Activated gamma-delta T cell treated with Interleukin-2 at 50 U/mL for 16 hours (primary cell): ENCODE measurements around the gene PRICKLE2.

Source experiments
- DNase-seq: peaks from one replicate; pipeline ENCODE4 v3.0.0-alpha.2; 2020

PRICKLE2 gene

DNA sequence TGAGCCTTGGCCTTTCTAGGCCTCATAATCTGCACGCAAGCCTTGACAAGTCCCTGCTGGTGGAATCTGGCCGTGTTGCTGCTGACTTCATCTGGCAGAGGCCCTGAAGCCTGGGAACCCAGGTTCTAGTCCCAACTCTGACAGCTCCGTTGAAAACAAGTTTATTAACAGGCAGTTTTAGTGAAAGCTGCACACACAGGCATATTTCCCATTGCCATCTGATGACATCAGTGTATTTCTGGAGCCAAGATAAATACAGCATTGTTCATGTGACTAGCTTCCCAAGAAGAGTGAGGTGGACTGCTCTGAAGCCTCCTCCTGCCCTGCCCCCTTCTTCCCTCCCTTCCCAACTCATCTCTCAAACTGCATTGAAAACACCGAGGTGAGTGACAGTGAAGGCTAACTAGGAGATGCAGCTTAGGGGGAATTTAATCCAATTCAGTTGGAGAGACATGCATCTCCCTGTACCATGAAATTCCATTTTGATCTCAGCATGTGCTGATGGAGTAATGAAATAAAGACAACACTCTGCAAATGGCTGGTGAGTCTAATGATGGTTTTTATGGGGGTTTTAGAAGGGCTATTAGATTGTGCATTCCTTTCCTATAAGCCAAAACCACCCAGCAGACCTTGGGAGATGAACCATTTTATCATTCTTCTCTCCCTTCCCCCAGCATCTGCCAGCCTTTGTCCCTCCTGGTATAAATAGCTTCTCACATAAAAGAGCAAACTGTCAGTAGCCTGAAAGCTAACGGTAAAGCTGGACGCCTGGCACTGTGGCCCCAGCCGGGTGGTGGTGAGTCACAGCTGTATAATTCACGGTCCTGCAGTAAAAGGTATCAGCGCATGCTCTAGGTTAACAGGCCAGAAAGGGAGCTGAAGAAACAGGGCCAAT lies 38.0 kb downstream of the PRICKLE2 start:
- DNase-seq = no peak

DNA sequence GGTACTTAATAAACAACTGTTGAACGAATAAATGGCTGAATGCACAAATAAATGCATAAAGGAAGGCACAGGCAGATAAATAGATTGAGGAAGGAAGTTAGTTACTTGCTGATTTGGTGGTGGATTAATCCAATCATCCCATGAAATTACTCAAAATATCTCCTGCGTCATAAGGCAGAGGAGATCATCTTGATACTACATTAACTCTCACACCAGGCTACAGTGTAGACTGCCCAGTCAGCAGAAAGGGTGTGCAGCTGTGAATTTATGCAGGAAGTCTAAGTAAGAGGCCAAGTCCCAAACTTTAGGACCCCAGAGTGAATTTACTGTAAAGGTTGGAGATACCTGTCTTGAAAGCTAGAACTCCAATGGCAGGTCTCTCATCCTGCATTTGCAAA lies 38.6 kb downstream of the PRICKLE2 start:
- no peak for DNase-seq

DNA sequence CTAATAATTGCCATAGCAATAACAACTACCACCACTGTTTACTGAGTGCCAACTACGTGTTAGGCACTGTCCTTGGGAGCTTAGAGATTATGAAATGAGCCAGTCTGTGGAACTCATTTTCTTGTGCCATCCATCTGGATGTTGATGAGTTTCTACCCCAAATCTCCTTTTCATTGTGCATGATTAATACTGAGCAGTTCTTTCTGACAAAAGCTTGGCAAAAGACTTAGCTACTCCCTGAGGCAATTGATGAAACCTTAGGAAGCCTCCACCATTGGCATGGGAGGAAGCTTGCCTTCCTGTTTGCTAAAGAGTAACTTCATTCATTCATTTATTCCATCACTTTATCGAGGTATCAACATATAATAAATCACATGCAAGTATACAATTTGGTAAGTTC lies 39.8 kb downstream of the PRICKLE2 start:
- DNase-seq = no peak

DNA sequence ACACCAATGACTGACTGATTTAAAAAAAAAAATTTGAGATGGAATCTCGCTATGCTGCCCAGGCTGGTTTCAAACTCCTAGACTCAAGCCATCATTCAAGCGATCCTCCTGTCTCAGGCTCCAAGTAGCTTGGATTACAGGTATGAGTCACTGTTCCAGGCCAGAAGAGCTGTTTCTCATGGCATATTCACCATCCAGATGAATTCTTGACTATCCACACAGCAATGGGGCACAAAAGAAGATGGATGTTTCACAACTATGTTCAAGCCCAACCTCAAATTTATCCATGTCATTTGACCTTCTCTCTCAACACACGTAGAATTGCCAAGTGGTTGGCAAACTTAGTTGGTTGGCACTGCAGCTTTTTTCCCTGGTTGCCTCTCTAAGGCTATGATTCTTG lies 40.6 kb downstream of the PRICKLE2 start:
- DNase-seq = no peak

- DNase-seq = no peak
Observed at GRCh38 chr3:64179860-64180259, 45.4 kb downstream of the PRICKLE2 start.

GRCh38 chr3:64179249-64179648 lies 46.0 kb downstream of the PRICKLE2 start:
- no peak for DNase-seq

DNA sequence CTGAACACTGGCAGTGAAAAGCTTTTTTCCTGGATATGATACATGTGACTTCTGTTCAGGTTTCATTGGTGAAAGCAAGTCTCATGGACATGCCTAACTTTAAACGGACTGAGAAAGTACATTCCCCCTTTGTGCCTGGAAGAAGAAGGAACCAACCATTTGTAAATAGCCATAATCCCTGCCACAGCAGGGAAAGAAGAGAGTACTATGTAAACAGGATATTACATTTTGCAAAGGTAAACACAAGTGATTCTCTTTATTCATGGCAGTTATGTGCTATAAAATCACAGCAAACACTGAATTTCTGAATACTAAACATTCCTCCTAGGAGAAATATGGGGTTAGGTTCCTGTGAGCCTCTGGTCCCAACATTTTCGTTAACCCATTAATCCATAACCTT lies 46.8 kb downstream of the PRICKLE2 start:
- no peak for DNase-seq

DNA sequence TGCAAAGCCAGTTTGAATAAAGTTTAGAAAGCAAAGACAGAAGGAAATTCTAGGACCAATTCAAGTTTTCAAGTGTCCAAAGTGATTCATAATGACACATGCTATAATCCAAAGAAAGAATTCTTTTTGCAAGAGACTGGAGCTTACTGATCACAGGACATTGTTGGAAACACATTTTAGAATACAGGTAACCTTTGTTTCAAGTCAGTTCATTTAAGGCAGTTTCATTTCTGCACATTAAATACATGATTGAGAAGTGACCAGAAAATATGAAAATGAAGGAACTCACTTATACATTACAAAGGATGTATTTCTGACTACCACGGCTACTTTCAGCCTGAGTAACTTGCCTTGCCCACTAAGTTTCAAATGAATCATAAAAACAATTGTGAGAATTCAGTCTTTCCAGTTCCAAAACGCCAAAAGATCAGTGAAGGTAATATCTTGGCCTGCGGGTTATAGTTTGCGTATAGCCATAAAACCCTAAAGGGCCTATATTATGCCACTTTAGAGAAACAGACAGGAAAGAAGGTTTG lies 48.7 kb downstream of the PRICKLE2 start:
- DNase-seq = no peak

DNA sequence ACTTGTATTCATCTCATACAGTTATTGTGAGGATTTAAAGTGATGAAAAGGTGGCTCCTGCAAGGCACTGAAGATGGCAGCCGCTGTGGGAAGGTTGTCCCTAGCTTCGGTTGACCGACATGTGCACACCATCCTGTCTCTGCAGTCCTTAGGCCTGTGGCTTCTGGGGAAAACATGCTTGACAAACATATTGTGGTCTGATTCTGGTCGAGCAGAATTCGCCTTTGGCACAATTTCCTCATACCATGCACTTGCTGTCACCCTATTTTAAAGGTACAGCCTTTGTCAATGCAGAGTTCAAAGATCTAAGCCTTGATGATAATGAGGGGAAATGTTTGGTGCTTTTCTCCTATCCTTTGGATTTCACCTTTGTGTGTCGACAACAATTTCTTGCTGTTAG lies 50.9 kb downstream of the PRICKLE2 start:
- DNase-seq = no peak

- DNase-seq = no peak
Observed at GRCh38 chr3:64173563-64173962, 51.7 kb downstream of the PRICKLE2 start.

DNA sequence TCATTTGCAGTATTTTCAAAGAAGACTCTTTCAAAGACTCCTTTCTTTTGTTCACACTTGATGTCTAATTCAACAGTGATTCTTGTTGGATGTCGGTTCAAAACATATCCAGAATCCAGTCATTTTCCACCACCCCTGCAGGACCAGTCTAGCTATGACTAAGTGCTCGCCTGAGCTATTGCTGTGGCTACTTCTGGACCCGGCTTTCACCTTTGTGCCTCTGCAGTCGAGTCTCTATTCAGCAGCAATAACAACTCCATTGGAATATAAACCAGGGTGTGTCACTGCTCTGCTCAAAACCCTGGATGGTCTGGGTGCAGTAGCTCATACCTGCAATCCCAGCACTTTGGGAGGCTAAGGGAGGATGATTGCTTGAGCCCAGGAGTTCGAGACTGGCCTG lies 55.0 kb downstream of the PRICKLE2 start:
- DNase-seq = no peak

- DNase-seq = no peak
Observed at GRCh38 chr3:64167868-64168267, 57.4 kb downstream of the PRICKLE2 start.

DNA sequence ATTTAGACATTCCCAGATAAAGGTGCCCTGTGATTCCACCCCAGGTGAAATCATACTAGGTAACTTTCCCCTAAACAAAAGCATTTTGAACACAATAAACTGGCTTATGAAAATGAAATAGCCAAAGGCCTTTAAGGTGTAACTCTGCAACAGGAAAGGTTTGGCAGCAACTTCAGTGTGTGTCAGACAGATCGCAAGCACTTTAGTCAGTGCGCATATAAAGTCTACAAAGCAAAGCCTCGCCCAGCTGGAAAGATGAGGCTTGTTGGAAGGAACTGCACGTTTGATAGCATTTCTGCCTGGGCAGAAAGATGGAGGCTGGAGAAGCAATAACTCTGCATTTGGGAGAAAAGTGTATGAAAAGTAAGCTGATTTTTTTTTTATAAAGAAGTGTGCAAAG lies 57.9 kb downstream of the PRICKLE2 start:
- DNase-seq = no peak

DNA sequence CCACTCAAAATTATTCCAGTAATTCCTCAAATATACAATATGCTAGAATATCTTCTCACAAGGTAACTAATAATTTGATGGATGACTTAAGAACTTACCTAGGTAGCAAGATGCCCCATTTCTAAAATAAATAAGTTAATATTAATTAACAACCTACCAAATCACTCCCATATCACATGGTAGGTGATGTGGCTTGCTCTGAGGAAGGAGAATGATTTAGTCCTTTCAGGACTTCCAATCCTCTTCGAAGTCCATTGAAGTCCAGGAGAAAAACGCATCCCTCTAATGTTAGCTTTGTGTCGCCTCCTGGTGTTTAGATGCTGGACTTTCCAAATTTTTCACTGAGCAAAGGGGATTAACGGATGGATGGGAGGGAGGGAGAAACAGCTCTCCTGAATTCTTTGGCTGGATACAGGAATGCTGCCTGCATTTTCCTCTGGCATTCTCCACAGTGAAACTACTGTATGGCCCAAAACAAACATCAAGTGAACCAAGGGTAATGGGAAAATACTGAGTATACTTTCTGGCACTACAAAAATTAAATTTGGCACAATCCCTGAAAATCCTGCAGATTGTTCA lies 58.6 kb downstream of the PRICKLE2 start:
- no peak for DNase-seq

DNA sequence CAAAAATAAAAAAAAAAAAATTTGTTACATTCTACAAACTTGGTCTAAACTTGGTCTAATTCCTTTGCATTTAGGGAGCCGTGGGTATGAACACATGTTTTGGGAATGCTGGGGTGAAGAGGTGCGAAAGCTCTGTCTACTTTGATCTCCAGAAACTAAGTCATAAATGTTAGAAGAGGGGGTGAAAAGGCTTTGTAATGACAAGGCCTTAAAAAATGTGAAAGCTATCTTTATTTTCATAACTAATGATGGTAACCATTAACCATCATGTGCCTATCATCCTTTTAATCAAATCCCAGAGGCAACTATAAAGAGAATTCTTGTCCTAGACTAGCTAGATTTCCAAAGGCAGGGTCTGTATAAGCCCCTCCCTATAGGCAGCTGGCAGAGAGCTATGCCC lies 60.9 kb downstream of the PRICKLE2 start:
- no peak for DNase-seq

DNA sequence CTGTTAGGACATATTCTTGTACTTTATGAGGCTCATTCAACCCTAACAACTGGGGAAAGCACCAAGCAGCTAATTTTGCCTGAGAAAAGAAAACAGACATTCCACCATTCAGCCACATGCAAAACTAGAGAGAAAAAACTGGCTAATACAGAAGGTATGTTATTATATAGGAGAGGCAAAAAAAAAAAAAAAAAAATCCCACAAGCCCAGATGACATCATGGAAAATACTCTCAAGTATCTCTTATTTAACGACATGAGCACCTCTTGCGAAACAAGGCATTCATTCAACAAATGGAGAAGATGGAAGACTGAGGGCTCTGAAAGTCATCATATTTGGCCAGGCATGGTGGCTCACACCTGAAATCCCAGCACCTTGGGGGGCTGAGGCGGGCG lies 61.5 kb downstream of the PRICKLE2 start:
- no peak for DNase-seq

GRCh38 chr3:64163019-64163754 lies 62.1 kb downstream of the PRICKLE2 start:
- DNase-seq = no peak

- DNase-seq = no peak
Observed at GRCh38 chr3:64161481-64161952, 63.7 kb downstream of the PRICKLE2 start.

DNA sequence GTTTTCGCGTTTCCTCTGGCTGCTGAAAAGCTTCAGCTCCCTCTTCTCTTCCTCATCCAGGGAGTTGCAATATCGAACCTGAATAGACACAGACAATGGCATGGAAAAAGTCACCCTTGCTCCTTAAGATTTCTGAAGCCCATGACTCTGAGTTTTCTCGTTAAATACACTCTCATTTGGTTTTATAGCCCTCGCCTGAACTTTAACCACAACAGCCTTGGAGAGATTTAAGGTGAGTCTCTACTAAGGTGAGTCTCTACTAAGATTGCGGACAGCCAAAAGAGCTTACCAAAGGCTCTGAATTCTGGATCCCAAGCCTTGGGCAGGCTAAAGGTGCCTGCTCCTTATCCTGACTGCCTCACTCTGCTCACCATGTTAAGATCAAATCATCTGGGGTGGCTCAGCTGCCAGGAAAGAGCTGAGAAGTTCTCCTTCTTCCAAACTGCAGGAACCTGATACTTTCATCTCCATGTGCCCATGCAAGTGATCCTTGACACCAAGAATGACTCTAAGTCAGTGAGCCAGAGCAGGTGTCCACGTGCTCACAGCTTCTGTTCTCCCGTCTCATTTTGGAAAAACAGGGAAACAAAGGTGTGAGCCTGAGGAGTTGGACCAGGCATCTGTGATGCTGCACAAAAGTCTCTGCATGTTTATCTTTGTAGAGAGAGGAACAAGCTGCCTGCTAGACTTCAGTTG lies 65.1 kb downstream of the PRICKLE2 start:
- no peak for DNase-seq

DNA sequence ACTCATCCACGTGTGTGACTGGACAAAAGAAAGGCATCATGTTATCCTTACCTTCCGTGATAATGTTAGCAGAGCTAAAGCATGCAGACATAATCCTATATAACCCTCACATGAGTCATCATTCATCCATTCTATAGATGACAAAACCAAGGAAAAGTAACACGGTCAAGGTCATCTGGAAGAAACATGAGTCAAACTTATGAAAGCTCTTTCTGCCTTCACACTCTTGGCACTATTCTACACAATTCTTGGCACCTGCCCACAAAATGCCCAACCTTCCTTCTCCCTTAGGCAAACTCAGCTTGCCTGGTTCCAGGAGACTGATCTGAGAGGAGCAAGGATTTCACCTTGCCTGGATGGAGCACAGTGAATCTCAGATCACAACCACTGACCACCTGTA lies 66.9 kb downstream of the PRICKLE2 start:
- DNase-seq = no peak

DNA sequence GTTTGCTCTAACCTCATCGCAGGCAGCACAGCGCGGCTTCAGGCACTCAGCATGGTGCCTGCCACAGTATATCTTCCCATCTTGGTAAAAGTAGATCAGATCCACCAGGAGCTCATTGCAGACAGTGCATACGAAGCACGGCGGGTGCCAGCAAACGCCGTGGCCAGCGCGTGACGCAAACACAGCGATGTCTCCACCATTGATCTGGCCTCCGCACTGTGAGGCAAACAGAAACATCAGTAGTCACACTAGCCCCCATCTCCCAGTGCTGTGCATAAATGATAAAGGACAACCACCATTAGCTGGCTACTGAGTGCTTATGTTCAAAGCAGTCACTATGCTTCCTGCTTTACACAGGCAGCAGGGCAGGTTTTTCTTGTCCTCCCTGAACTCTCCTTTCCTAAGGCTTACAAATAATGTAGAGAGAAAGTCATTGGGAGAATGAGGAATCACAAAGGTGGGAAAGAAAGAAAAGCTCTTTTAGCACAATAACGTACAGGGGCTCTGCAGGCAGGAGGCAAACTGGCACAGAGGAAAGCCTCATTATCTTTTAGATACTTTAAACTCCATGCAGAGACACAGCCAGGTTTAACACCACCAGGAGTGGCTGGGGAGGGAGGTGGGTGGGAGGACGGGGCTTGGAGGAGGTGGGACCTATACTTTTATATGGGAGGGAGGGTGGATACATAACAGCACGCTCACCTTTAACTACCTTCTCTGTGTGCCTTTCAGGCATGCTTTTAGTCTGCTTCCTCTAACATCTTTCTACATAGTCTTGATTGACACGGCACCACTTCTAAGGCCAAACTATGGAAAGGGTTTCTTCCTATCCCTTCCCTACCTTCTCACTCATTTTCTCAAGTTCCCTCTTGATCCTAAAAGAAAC lies 67.9 kb downstream of the PRICKLE2 start:
- DNase-seq = no peak

- DNase-seq = no peak
Observed at GRCh38 chr3:64155328-64155727, 69.9 kb downstream of the PRICKLE2 start.
